Body of pancreas (tissue), 4 donors: ENCODE measurements around the gene GPR171.

Experiments
- POLR2A ChIP-seq, 3 donors: fragments of 450-650 bp; IDR thresholded peaks; one replicate each; pipeline ENCODE4 v1.6.1; 2016; ENCODE audit warnings: antibody characterized with exemption in 3 of 3, mild to moderate bottlenecking in 2 of 3
- TF ChIP-seq, protein P1 (sequence below), 7 experiments: fragments of 450-650 bp in 4 of 7; fragments of 200-600 bp in 3 of 7; sonication (generic) in 3 of 7; IDR thresholded peaks; one replicate each; pipeline ENCODE4 v1.5.1; 2016 to 2019; ENCODE audit warnings: antibody characterized with exemption in 7 of 7

DNA sequence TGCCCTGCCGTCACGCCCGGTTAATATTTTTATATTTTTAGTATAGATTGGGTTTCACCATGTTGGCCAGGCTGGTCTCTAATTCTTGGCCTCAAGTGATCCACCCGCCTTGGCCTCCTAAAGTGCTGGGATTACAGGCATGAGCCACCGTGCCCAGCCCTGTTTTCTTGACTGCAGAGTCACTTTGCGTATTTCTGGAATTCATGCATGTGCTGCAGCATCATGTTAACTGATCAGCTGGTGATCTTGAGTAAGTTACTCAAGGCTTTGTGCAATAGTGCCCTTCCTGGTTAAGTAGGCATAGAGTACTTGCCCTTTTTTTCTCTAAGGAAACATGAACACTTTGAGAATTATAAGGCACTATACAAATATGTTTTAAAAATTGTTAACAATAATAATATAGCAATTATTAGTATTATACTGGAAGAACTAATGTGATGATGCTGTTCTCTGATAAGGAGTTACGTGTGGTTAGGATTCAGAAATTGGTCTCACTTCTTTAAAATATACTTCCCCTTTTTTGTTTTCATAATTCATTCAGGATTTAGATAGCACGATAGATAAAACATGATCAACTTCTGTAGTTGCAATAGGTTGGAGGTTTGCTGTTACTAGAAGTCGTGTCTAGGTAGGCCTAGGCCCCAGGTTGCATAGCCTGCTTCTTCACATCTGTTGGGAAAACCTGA is 33.6 kb downstream of the GPR171 start:
- TF ChIP-seq, protein P1, sequence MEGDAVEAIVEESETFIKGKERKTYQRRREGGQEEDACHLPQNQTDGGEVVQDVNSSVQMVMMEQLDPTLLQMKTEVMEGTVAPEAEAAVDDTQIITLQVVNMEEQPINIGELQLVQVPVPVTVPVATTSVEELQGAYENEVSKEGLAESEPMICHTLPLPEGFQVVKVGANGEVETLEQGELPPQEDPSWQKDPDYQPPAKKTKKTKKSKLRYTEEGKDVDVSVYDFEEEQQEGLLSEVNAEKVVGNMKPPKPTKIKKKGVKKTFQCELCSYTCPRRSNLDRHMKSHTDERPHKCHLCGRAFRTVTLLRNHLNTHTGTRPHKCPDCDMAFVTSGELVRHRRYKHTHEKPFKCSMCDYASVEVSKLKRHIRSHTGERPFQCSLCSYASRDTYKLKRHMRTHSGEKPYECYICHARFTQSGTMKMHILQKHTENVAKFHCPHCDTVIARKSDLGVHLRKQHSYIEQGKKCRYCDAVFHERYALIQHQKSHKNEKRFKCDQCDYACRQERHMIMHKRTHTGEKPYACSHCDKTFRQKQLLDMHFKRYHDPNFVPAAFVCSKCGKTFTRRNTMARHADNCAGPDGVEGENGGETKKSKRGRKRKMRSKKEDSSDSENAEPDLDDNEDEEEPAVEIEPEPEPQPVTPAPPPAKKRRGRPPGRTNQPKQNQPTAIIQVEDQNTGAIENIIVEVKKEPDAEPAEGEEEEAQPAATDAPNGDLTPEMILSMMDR (IDR thresholded peaks at IDR 0.05), result no peak
- no peak for TF ChIP-seq POLR2A (IDR thresholded peaks at IDR 0.05)
